SIG-M5 (cell line): ENCODE data around the gene PNPLA2.

Source experiments
- DNase-seq: peaks from one replicate; lab custom pipeline; 2025; lab: John Stamatoyannopoulos, UW

The PNPLA2 gene

GRCh38 chr11:818396-819128 lies at the start of gene PNPLA2:
Gene PNPLA2 (plus strand): TSS chr11:818914. CDS start chr11:819719, 805 bp downstream.
- no peak for DNase-seq

GRCh38 chr11:769887-770641 lies 48.6 kb upstream of the PNPLA2 start:
- DNase-seq, result no peak

GRCh38 chr11:770642-771616 lies 47.8 kb upstream of the PNPLA2 start:
- no peak for DNase-seq

- no peak for DNase-seq
Measured at GRCh38 chr11:771617-772204, 47.0 kb upstream of the PNPLA2 start.

GRCh38 chr11:772429-773390 lies 46.0 kb upstream of the PNPLA2 start:
- DNase-seq, result no peak

- DNase-seq, result no peak
Measured at GRCh38 chr11:773425-773824, 45.3 kb upstream of the PNPLA2 start.

GRCh38 chr11:773830-774229 lies 44.9 kb upstream of the PNPLA2 start:
- DNase-seq, result no peak

GRCh38 chr11:774873-775592 lies 43.7 kb upstream of the PNPLA2 start:
- DNase-seq, result no peak

GRCh38 chr11:776263-776560 lies 42.5 kb upstream of the PNPLA2 start:
- no peak for DNase-seq

- no peak for DNase-seq
Measured at GRCh38 chr11:776561-777287, 42.0 kb upstream of the PNPLA2 start.

- peak; percentile 10 for DNase-seq
Measured at GRCh38 chr11:777288-778255, 41.1 kb upstream of the PNPLA2 start, which contains the start of gene GATD1. Gene GATD1 (minus strand): TSS chr11:777487. CDS start chr11:777462, 25 bp downstream.

GRCh38 chr11:778976-779954 lies 39.4 kb upstream of the PNPLA2 start:
- DNase-seq, result no peak

GRCh38 chr11:779955-780532 lies 38.7 kb upstream of the PNPLA2 start:
- DNase-seq, result no peak

- DNase-seq, result no peak
Measured at GRCh38 chr11:782264-783174, 36.2 kb upstream of the PNPLA2 start.

- DNase-seq, result no peak
Measured at GRCh38 chr11:783581-784015, 35.1 kb upstream of the PNPLA2 start.
